OCI-LY3 (cell line): ENCODE results near the gene WDFY4.

Source experiments
- EZH2phosphoT487 ChIP-seq: fragments of 200-600 bp; shearing (Covaris generic); IDR thresholded peaks from 2 replicates; pipeline ENCODE4 v1.6.1; 2018; ENCODE audit warnings: antibody characterized with exemption, mixed run types, low read depth
- TF ChIP-seq, protein P1 (sequence below): fragments of 200-600, 300-600 bp; sonication (generic); IDR thresholded peaks from 2 replicates; pipeline ENCODE4 v1.5.1; 2014; ENCODE audit warnings: antibody characterized with exemption, low read length, low read depth

DNA sequence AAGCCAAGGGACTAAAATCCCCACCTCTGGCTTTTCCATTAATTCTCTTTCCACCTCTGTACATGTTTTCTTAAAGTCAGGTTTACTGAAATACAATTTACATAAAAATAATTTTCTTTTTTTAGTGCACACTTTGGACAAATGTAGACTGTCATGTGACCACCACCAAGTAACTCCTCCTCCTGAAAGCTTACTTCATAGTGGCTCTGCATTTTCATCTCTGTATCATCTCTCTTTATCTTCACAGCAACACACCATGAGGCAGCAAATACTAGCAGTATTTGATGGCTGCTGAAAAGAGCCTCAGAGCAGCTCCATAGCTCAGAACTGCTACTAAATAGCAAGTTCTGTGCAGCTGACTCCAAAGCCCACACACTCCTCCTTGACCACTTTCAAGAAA lies 17.3 kb downstream of the WDFY4 start:
- TF ChIP-seq, protein P1, sequence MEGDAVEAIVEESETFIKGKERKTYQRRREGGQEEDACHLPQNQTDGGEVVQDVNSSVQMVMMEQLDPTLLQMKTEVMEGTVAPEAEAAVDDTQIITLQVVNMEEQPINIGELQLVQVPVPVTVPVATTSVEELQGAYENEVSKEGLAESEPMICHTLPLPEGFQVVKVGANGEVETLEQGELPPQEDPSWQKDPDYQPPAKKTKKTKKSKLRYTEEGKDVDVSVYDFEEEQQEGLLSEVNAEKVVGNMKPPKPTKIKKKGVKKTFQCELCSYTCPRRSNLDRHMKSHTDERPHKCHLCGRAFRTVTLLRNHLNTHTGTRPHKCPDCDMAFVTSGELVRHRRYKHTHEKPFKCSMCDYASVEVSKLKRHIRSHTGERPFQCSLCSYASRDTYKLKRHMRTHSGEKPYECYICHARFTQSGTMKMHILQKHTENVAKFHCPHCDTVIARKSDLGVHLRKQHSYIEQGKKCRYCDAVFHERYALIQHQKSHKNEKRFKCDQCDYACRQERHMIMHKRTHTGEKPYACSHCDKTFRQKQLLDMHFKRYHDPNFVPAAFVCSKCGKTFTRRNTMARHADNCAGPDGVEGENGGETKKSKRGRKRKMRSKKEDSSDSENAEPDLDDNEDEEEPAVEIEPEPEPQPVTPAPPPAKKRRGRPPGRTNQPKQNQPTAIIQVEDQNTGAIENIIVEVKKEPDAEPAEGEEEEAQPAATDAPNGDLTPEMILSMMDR = no peak
- TF ChIP-seq EZH2phosphoT487 = no peak
